Measurements from ENCODE around the gene HCFC1.

The HCFC1 gene

DNA sequence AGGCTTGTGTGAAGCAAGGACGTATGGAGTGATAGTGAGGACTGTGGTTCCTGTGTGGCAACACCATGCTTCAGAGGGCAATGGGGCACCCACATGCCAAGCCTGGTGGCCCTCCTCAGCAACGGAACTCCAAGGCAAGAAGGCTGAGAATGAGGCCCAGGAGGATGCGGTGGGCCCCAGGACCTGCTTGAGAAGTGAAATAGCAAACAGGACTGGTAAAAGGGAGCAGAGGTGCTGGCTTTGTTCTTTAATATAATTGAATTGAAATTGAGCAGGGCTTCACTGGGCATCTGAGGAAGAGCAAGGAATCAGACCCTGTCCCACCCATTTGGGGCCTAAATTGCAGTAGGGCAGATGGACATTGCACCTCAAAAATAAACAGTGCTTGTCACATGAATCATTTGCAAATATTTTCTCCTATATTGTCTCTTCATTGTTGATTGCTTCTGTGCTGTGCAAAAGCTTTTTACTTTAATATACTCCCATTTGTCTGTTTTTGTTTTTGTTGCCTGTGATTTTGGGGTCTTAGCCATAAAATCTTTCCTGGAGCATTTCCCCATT lies 3.2 kb upstream of the HCFC1 start:
- FAIRE-seq (no peak), DNase-seq (ENCODE audit: low spot score) (no peak)

DNA sequence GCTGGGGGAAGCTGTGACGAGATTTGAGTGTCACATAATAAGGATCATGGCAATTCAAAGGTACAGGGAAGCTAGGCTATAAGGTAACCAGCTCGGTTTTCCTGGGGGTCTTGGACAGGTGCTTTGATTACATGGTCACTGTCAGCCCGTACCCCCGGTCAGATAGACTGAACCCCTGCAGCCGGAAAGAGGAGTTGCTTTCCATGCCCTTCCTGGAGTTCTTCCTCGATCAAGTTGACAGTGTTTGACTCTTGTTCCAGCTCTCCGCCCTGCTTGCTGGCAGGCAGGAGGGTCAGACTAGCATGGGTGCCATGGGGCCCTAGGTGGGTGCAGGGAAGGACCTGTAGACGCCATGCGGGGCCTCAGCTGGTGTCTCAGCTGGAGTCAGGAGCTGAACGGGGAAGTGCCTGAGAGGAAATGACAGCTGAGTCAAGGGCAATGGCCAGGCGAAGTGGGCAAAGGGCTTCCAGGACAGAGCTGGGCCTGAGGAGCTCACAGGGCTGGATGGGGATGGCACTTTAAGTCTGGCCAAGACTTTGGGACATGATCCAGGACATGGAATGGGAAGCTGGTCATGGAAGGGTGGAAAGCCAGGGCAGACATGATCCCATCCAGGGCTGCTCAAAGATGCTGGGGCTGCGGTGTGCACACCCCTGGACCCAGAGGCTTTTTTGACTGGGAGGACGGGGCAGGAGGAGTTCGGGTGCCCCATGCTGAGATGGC lies 2.5 kb upstream of the HCFC1 start:
- FAIRE-seq: no peak

DNA sequence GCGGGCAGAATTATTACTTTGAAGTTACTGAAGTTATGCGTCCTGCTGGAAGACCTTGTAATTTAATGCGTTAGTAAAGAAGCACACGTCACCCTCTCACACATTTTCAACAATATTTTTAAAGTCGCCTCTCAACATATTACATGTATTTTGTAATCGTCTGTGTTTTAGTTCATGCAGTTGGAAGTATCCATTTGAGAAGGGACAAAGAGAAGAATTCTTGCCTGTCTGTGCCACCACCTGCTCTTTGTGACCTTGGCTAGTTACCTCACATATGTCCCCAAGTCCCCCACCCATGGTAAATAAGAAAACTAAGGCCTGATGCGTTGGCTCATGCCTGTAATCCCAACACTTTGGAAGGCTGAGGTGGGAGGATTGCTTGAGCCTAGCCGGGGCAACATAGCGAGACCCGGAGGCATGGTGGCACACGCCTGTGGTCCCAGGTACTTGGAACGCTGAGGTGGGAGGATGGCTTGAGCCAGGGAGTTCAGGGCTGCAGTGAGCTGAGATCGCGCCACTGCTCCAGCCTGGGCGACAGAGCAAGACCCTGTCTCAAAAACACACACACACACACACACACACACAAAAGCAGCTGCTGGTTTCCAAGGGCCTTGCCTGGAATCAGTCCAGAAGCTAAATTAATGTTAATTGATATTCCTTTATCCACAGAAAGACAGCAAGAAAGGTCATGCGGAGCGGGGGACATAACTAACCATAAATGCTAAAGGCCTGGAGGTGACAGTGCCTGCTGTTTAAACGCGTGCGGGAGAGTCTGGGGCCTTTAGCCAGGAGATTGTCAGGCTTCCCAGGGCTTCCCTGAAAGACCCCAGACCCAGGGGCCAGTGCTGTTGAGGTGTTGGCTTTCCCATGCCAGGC lies 1.7 kb upstream of the HCFC1 start:
- DNase-seq (ENCODE audit: low spot score) (no peak), FAIRE-seq (no peak)

More for the DNA sequence above, 2.5 kb upstream of the HCFC1 start:
- no peak for DNase-seq (ENCODE audit: low spot score)

DNA sequence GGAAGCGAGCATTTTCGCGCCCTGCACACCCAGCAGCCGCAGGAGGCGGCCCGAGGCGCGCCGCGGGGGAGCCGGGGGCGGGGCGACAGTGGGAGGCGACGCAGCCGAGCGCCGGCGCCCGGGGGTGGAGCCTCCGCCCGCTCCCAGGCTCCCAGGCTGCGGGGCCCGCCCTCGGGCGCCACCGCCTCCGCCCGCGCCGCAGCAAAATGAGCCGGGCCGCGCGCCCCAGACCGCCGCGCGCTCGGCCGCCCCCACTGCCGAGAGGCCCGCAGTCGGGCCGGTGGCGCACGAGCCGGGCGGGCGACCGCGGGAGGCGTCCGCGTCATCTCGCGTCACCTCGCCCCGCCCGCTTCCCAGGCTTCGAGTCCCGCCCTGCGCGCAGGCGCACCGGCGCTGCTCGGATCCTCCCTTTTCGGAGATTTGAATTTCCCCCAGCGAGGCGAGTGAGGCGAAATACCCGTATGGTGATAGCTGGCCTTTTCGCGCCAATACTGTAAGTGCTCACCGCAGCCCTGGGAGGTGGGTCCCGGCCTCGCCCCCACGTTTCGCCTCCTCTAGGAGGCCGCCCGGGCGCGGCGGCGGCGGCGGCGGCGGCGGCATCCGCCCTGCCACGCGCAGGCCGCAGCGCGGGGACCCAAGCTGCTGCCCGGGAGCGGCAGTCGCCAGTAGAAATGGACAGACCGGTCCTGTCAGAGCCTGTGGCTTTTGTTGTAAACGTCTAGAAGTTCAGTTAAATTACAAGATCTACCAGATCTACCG lies 929 bp upstream of the HCFC1 start, which contains the start of gene TMEM187:
Gene TMEM187, plus strand, starts transcription at position 387 of the 759 bp plus-strand sequence. CDS start 9,309 bp downstream, outside the sequence.
- FAIRE-seq (peak; percentile 52), DNase-seq (ENCODE audit: low spot score) (peak; percentile 89)

DNA sequence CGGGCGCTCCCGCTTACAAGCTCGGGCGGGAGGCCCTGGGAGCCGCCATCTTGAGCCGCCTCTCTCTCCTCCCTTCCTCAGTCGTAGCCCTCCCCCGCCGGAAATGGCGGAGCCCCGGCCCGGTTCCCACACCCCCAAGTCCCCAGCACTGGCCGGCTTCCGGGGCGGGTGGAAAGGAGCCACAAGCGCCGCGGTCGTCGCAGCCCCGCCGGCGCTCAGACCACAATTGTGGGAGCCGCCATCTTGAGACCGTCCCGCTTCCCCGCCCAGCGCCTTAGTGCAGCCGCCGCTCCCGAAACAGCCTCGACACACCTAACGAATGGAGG lies 531 bp downstream of the HCFC1 start:
- peak; percentile 88 for DNase-seq (ENCODE audit: low spot score)
- no peak for FAIRE-seq

DNA sequence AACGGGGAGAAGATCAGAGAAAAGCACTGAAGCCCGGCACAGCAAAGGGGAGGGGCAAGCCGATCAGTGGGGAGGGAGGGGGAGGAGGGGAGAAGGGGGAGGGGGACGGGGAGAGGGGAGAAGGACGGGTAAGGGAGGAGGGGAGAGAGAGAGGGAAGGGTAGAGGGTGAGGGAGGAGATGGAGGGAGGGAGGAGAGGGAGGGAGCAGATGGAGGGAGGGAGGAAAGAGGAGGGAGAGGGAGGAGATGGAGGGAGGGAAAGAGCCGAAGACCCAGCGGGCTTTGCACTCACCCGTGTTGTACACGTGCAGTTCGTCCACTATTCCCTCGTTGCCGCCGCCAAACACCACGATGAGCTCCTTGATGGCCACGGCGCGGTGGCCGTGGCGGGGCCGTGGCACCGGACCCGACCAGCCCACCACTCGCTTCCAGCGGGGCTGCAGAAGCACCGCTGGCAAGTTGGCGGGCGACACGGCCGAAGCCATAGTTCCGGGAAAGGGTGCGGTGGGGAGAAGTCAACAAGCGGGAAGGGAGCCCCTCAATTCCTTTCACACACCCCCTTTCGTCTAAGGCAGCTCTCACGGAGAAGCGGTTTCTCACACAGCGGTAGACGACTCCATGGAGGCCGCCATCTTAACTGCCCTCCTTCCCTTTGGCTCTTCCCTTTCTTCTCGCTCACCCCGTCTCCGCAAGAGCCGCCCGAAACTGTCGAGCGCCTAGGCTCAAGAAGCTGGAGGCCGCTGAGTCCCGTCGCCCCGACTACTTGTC lies 1.1 kb downstream of the HCFC1 start:
- FAIRE-seq: no peak
- DNase-seq (ENCODE audit: low spot score): peak; percentile 19

DNA sequence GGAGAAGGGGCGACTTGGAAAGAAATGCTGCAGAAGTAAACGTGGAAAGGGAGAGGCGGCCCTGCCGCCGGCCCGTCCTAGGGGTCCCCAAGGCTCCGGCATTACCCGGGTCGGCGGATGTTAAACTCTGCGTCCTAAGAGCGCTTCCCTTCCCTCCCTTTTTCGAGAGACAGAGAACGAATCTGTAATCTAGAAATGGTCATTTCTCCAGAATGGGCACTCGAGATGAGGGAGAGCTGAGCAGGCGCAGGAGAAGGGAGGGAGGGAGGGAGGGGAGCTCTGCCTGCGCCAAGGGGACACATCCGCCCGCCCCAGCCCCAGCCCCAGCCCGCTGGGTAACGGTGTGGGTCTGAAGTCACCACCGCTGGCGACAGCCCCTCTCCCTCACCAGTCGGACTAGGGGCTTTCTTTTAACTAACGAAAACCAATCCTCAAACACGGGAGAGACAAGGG lies 1.7 kb downstream of the HCFC1 start:
- no peak for DNase-seq (ENCODE audit: low spot score)
- FAIRE-seq: no peak

DNA sequence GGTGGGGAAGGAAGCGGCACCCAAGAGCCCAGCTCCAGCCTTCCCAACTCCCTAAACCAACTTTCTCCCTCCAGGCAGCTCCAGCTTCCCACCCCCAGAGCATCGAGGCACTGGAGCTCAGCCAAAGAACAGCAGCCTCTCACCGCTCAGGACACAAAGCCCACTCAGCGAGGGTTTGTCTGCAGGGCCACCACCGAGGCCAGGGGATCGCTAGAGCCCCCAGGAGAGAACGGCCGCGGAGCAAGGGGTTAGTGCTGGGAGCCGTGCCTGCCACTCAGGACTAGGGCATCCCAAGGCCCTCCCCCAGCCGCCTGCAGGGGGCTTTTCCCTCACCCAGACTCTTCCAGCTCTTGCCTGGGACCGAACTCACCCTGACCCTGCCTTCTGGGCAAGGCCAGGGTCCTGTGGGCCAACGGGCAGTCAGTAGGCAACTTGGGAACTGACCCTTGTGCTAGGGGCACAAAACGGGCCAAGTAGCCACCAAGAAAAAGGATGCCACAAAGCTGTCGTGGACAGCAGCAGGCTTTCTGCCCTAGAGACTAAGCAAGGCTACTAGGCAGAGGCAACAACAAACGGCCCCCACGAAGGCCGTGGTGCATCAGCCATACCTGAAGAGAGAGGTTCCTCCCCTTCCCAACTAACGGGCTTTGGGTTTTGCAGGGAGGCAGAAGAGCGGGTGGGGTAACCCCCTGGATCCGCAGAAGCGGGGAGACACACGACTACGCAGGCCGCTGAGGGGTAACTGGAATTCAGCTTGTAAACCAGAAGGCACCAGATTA lies 2.3 kb downstream of the HCFC1 start:
- no peak for DNase-seq (ENCODE audit: low spot score)
- no peak for FAIRE-seq

DNA sequence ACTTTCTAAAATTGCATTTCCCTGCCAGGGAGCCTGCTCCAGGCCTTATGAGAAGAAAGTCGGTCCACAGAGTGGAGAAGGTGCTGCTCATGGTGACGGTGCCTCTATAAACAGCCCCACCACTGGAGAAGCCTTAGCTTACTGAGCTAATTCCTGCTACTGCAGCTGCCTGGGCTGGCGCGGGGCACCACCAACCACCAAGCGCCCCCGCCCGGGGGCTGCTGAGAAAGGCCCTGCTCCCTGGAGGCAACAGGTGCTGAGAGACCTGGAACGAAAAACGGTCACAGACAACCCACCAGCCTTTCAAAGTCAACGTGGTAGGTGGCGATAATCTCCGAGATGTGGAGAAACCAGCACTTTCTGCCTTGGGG lies 2.9 kb downstream of the HCFC1 start:
- FAIRE-seq (no peak), DNase-seq (ENCODE audit: low spot score) (no peak)

DNA sequence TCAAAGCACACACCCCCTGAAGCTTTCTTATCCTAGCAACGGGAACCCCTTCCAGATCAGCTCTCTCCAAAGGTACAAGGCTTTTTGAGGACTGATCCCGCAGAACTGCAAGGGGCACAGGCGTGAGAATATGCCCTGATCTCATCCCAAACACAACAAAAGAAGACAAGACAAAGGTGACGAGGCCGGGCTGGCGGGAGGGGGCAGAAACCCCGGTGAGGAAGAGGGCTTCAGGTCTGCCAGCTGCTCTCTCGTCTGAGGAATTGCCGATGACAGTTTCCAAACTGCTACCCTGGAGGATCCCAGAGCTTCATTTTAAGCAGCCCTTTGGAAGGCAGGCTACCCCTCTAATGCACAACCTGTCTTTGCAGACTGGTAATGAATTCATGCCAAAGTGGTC lies 3.4 kb downstream of the HCFC1 start:
- FAIRE-seq (no peak), DNase-seq (ENCODE audit: low spot score) (no peak)

DNA sequence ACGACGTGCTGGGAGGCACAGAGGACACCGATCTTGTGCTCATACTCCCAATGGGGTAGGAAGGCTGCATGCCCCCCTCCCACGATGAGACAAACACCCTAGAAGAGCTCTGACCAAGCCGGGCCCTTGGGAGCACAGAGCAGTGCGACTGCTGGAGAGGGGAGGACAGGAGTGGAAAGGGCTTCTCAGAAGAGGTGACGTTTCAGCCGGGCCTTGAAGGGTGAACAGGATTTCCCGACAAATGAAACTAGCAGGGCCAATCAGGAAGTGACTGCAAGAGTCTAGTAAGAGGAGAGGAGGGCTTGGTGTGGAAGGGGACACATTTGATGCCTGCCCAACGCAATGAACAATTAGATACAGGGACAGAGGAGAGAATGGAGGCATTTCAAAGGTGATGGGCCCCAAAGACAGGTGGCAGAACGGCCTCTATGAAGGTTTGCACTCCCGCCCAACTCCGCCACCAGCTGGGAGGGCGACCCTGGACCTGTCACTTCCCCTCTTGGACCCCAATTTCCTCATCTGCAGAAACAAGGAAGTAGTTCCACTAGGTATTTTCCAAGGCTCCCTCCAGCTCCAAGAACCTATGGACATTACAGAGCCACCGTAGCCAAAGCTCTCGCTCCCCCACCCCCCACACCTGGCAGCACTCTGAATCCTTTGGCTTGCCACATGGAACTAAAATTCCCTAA lies 3.9 kb downstream of the HCFC1 start:
- no peak for FAIRE-seq
- DNase-seq (ENCODE audit: low spot score): no peak

DNA sequence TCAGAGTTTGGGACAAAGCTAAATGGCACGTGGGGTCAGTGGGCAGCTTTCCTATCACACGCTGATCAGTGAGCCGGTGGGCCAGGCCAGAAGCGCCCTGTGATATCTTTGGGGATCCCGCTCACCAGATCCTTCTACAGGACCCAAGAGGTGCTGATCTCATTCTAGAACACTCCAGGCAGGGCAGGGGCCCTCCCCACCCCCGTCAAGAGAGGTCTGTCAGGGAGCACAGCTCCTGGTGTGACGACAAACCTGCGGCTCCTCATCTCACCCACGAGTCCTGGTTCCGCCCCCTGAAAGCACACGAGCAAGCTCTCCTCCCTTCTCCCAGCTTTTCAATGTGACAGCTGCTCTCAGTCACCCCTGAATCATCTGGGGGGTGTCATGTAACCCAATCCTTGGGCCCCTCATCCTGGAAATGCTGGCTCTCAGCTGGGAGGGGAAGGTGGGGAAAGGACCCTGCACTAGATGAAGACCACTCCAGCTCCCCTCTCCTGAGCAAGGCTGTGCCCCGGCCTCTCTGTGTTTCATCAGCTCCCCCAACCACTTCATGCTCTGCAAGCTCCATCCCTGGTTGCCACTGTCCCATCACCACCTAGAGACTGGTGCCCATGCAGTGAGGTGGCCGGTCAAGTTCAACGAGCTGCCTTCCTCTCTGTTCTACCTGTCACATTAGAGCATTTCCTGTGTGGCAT lies 4.6 kb downstream of the HCFC1 start:
- DNase-seq (ENCODE audit: low spot score): no peak

DNA sequence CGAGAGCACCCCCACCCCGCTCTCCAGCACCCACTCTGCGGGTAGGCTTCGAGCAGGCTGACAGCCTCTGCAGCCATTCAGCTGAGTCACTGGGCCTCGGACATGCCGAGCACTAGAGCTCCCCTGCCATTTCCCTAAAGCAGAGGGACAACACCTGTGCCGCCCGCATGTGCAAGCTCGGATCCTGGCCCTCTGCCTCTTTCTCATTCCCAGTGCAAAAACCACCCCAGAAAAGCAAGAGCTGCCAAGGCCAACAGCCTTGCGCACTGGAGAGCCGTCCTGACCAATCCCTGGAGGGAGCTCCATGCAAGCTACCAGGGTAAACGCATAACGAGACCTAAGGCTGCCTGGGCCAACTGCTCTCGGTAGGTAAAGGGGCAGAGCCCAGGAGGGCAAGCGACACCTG lies 5.3 kb downstream of the HCFC1 start:
- DNase-seq (ENCODE audit: low spot score) (no peak), FAIRE-seq (no peak)

More for the DNA sequence above, 4.6 kb downstream of the HCFC1 start:
- no peak for FAIRE-seq

DNA sequence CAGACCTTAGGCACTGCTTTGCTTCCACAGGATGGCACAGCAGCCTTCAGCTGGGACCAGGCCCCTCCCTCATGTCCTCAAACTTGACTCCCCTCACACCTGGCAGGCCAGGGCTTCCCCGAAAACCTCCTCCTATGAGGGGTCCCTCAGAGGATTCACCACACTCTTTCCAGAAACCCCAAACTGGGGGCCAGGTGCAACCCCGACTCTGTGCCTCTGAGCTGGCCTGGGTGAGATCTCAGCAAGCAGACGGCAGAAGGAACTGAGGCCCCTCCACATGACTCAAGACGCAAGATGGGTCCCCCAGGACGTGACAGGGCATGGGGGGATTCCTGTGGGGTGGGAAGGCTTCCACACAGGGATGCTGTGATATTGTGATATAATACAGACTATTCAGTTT lies 6.2 kb downstream of the HCFC1 start:
- no peak for DNase-seq (ENCODE audit: low spot score)
- no peak for FAIRE-seq

DNA sequence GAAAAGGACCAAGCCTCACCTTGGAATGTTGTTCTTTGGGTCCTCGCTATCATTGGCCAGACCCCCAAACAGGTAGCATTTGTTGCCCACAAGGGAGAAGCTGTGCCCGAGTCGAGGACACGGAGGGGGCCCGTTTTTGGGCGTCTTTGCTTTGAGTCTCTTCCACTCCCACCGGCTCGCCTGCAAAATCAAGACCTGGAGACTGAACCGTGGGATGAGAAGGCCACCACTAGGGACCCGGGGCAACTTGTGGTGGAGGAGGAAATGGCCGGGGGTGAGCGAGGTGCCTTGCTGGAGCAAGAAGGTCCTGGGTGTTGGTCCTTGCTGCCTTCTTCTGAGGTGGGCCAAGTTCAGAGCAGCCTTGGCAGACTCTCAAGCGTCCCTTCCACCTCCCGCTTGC lies 7.5 kb downstream of the HCFC1 start:
- FAIRE-seq: no peak
- no peak for DNase-seq (ENCODE audit: low spot score)

DNA sequence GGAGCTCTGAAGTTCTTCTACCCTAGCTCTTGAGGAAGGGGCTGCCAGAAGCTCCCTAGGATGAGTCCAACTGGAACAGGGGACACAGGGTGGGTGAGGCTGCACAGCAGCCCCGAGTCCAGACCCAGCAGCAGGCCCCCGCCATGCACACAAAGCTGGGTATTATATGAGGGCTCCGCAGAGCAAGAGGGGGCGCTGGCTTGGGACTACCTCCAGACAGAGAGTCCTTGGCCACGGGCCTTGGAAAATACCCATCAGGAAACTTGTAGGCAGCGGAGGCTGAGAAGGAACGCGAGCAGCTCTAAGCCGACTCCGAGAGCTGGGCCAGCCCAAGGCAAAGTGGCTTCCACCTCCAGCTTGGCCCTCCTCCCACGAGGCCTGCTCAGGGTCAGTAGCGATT lies 8.1 kb downstream of the HCFC1 start:
- FAIRE-seq (no peak), DNase-seq (ENCODE audit: low spot score) (no peak)

DNA sequence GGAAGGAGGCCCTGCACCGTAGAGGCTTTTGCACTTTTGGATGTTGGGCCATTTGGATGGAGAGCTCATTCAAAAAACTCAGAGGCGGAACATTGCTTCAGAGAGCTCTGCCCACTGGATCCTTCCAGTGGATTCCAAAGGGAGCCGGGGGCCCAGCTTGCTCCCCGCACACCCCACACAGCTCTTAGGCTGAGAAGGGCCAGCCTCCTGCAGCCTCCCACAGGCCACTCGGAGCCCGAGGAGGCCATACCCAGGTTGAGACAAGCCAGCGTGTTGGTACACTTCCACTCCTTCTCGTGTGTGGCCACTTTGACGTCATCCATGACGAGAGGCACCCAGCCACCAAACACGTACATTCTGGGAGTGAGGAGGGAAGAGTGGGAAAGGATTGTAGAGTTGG lies 10.3 kb downstream of the HCFC1 start:
- FAIRE-seq: no peak
- DNase-seq (ENCODE audit: low spot score): no peak

DNA sequence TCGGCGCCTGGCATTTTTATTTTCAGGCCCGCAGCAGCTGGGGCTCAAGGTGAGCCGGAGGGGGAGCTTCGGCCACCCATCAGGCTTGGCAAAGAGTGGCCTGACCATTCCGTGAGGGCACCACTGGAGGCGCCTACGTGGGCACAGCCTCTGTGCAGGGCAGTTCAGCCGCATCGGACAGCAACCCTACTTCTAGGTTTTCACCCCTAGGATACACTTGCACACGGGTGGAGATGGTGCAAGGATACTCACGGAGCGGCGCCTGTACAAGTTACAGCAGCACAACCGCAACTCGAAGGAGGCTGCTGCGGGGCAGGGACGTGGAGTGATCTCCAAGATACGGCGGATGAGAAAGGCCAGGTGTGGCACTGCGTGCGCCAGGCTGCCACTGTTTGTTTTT lies 10.8 kb downstream of the HCFC1 start:
- no peak for FAIRE-seq
- no peak for DNase-seq (ENCODE audit: low spot score)

DNA sequence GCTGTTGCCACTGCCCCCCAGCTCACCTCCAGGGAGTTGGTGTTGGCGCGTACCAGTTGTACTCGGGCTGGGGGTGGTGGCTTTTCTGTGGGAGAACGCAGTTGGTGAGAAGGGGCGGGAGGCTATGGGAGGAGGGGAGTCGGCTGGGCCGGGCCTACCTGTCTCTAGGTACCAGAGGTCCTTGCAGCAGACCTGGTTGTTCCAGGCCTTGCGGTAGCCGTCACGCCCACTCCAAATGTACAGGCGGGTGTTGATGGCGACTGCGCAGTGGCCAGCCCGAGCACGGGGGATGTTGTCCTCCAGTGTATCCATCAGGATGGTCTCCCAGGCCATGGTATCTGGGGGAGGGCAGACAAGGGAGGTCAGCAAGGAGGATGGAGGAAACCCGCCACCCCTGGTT lies 11.5 kb downstream of the HCFC1 start:
- DNase-seq (ENCODE audit: low spot score): no peak
- FAIRE-seq: no peak
